ENCODE data around the gene NEK7.

The NEK7 gene

GRCh38 chr1:198183605-198184004 lies 26.8 kb downstream of the NEK7 start:
- H3K4me3 ChIP-seq (ENCODE audit: low read depth, low read length): no peak overlapping the region
- no peak for DNase-seq (ENCODE audit: low read depth)
- TF ChIP-seq CTCF (IDR thresholded peaks at IDR 0.05; ENCODE audit: low read depth, low read length, missing control alignments): no peak
- in situ Hi-C loops (cut with HindIII; ENCODE audit: low sequenced_read_pairs): no loop called here

GRCh38 chr1:198184516-198184915 lies 27.7 kb downstream of the NEK7 start:
- in situ Hi-C loops (cut with HindIII; ENCODE audit: low sequenced_read_pairs): no loop called here
- no peak for DNase-seq (ENCODE audit: low read depth)
- no peak for TF ChIP-seq CTCF (IDR thresholded peaks at IDR 0.05; ENCODE audit: low read depth, low read length, missing control alignments)
- no peak overlapping the region for H3K4me3 ChIP-seq (ENCODE audit: low read depth, low read length)

DNA sequence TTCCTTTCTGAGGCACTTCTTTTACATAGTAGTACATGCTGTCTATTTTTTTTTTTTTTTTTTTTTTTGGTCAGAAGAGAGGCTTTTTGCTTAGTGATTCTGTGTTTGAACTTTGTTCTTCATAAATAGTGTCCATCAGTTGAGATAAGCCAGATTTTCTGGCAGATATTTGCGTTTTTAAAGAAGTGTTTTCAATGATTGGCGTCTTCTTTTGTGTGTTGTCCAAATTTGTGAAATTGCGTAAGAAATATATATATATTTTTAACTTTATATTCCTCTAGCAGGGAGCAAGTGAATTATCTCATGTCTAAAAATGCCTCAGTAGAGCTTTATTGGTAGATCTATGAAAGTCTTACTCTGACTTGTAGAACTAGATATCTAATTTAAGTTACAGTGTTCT lies 28.3 kb downstream of the NEK7 start:
- in situ Hi-C loops (cut with HindIII; ENCODE audit: low sequenced_read_pairs): no loop called here
- DNase-seq (ENCODE audit: low read depth): no peak
- no peak overlapping the region for H3K4me3 ChIP-seq (ENCODE audit: low read depth, low read length)
- TF ChIP-seq CTCF (IDR thresholded peaks at IDR 0.05; ENCODE audit: low read depth, low read length, missing control alignments): no peak

DNA sequence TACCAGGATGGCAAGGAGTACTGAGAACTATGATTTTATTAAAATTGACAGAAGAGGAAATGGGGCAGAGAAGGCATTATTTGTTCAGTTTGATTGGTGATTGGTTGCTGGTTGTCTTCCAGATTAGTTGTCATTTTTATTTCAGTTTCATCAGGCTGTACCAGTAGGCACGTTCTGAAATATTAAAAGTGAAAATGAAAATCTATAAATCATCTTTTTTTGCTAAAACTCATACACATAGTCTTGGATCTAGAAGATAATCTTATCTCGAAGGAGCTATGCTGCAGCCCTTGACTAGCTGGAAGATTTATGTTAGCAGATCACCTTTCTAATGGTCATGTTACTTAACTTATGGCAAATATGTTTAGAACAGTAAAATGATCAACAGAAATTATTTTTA lies 29.0 kb downstream of the NEK7 start:
- DNase-seq (ENCODE audit: low read depth): no peak
- TF ChIP-seq CTCF (IDR thresholded peaks at IDR 0.05; ENCODE audit: low read depth, low read length, missing control alignments): no peak
- H3K4me3 ChIP-seq (ENCODE audit: low read depth, low read length): no peak overlapping the region
- in situ Hi-C loops (cut with HindIII; ENCODE audit: low sequenced_read_pairs): no loop called here

GRCh38 chr1:198186916-198187580 lies 30.2 kb downstream of the NEK7 start:
- TF ChIP-seq CTCF (IDR thresholded peaks at IDR 0.05; ENCODE audit: low read depth, low read length, missing control alignments): no peak
- DNase-seq (ENCODE audit: low read depth): no peak
- in situ Hi-C loops (cut with HindIII; ENCODE audit: low sequenced_read_pairs): no loop called here
- no peak overlapping the region for H3K4me3 ChIP-seq (ENCODE audit: low read depth, low read length)

- no peak for DNase-seq (ENCODE audit: low read depth)
- in situ Hi-C loops (cut with HindIII; ENCODE audit: low sequenced_read_pairs): no loop called here
- no peak for TF ChIP-seq CTCF (IDR thresholded peaks at IDR 0.05; ENCODE audit: low read depth, low read length, missing control alignments)
- no peak overlapping the region for H3K4me3 ChIP-seq (ENCODE audit: low read depth, low read length)
Measured at GRCh38 chr1:198187973-198188588, 31.3 kb downstream of the NEK7 start.
